IPS-15b (cell line): ENCODE measurements around the gene CHST10.
"Not testable (repeated sequence)": the region's sequence is repeated elsewhere in the genome, so short reads cannot be mapped to it uniquely, and the experiment has no call there.

Source experiments
- H3K27me3 ChIP-seq: one replicate; pipeline ENCODE4 v1.6.1; 2013; ENCODE audit warnings: low read length; ENCODE audit not compliant: control insufficient read depth, insufficient read depth
- H3K36me3 ChIP-seq: one replicate; pipeline ENCODE4 v1.6.1; 2013; ENCODE audit warnings: low read length; ENCODE audit not compliant: control insufficient read depth, insufficient read depth
- H3K4me1 ChIP-seq: one replicate; pipeline ENCODE4 v1.6.1; 2013; ENCODE audit warnings: mild to moderate bottlenecking, low read length; ENCODE audit not compliant: control insufficient read depth, insufficient read depth
- H3K4me3 ChIP-seq: one replicate; pipeline ENCODE4 v1.5.1; 2013; ENCODE audit warnings: low read depth, low read length
- H3K9ac ChIP-seq: one replicate; pipeline ENCODE4 v1.6.1; 2013; ENCODE audit warnings: low read depth, mild to moderate bottlenecking, low read length
- H3K9me3 ChIP-seq: one replicate; pipeline ENCODE4 v1.6.1; 2013; ENCODE audit warnings: mild to moderate bottlenecking, low read length; ENCODE audit not compliant: control insufficient read depth, insufficient read depth

Gene CHST10

GRCh38 chr2:100416935-100417710 is at the start of gene CHST10:
TSS of gene CHST10 (minus strand) at chr2:100417668. CDS start at chr2:100406675, 10,993 bp downstream.
- H3K9ac ChIP-seq, result peak within 1 kb of the TSS; percentile 79
- no peaks in the 10 kb centered on the region for H3K27me3 ChIP-seq
- no peaks in the 10 kb centered on the region for H3K9me3 ChIP-seq
- H3K4me1 ChIP-seq, result peaks cover 23% of the 10 kb centered on the region
- H3K4me3 ChIP-seq, result peak within 1 kb of the TSS; percentile 91
- no peaks in the 10 kb centered on the region for H3K36me3 ChIP-seq

GRCh38 chr2:100460904-100461530 is 43.5 kb upstream of the CHST10 start:
- no peaks in the 10 kb centered on the region for H3K36me3 ChIP-seq
- no peak overlapping the region for H3K4me3 ChIP-seq
- no peaks in the 10 kb centered on the region for H3K27me3 ChIP-seq
- no peaks in the 10 kb centered on the region for H3K9me3 ChIP-seq
- H3K9ac ChIP-seq, result no peak overlapping the region
- H3K4me1 ChIP-seq, result no peaks in the 10 kb centered on the region

- H3K36me3 ChIP-seq, H3K4me3 ChIP-seq, H3K27me3 ChIP-seq, H3K9me3 ChIP-seq, H3K9ac ChIP-seq, H3K4me1 ChIP-seq: not testable (repeated sequence)
These were observed 38.9 kb upstream of the CHST10 start for GRCh38 chr2:100456357-100456756.

GRCh38 chr2:100453853-100454252 is 36.4 kb upstream of the CHST10 start:
- Histone ChIP-seq H3K36me3 (no peaks in the 10 kb centered on the region), H3K9ac (no peak overlapping the region), H3K27me3 (no peaks in the 10 kb centered on the region), H3K4me3 (no peak overlapping the region), H3K4me1 (no peaks in the 10 kb centered on the region), H3K9me3 (peaks cover 3% of the 10 kb centered on the region)

GRCh38 chr2:100451734-100452133 is 34.3 kb upstream of the CHST10 start:
- no peaks in the 10 kb centered on the region for H3K27me3 ChIP-seq
- H3K4me1 ChIP-seq, result no peaks in the 10 kb centered on the region
- peaks cover 3% of the 10 kb centered on the region for H3K9me3 ChIP-seq
- H3K9ac ChIP-seq, result no peak overlapping the region
- no peak overlapping the region for H3K4me3 ChIP-seq
- H3K36me3 ChIP-seq, result no peaks in the 10 kb centered on the region

- no peak overlapping the region for H3K9ac ChIP-seq
- no peaks in the 10 kb centered on the region for H3K27me3 ChIP-seq
- no peaks in the 10 kb centered on the region for H3K4me1 ChIP-seq
- H3K4me3 ChIP-seq, result no peak overlapping the region
- no peaks in the 10 kb centered on the region for H3K36me3 ChIP-seq
- peaks cover 3% of the 10 kb centered on the region for H3K9me3 ChIP-seq
These were observed 33.6 kb upstream of the CHST10 start for GRCh38 chr2:100451092-100451491.

- Histone ChIP-seq H3K27me3 (no peaks in the 10 kb centered on the region), H3K9me3 (no peaks in the 10 kb centered on the region), H3K36me3 (no peaks in the 10 kb centered on the region), H3K4me3 (no peak overlapping the region), H3K9ac (no peak overlapping the region), H3K4me1 (no peaks in the 10 kb centered on the region)
These were observed 29.2 kb upstream of the CHST10 start for GRCh38 chr2:100446696-100447095.

GRCh38 chr2:100437751-100438150 is 20.3 kb upstream of the CHST10 start:
- H3K27me3 ChIP-seq, result no peaks in the 10 kb centered on the region
- H3K4me3 ChIP-seq, result no peak overlapping the region
- H3K4me1 ChIP-seq, result no peaks in the 10 kb centered on the region
- no peak overlapping the region for H3K9ac ChIP-seq
- no peaks in the 10 kb centered on the region for H3K36me3 ChIP-seq
- H3K9me3 ChIP-seq, result no peaks in the 10 kb centered on the region

- Histone ChIP-seq H3K4me3 (no peak overlapping the region), H3K27me3 (no peaks in the 10 kb centered on the region), H3K9me3 (no peaks in the 10 kb centered on the region), H3K9ac (no peak overlapping the region), H3K4me1 (no peaks in the 10 kb centered on the region), H3K36me3 (no peaks in the 10 kb centered on the region)
These were observed 12.3 kb upstream of the CHST10 start for GRCh38 chr2:100429726-100430125.

- no peak overlapping the region for H3K4me3 ChIP-seq
- no peaks in the 10 kb centered on the region for H3K4me1 ChIP-seq
- no peaks in the 10 kb centered on the region for H3K36me3 ChIP-seq
- H3K27me3 ChIP-seq, result no peaks in the 10 kb centered on the region
- H3K9ac ChIP-seq, result no peak overlapping the region
- no peaks in the 10 kb centered on the region for H3K9me3 ChIP-seq
These were observed 10.3 kb upstream of the CHST10 start for GRCh38 chr2:100427627-100428258.

- Histone ChIP-seq H3K4me1 (no peaks in the 10 kb centered on the region), H3K4me3 (no peak overlapping the region), H3K9ac (no peak overlapping the region), H3K27me3 (no peaks in the 10 kb centered on the region), H3K9me3 (no peaks in the 10 kb centered on the region), H3K36me3 (no peaks in the 10 kb centered on the region)
These were observed 9.6 kb upstream of the CHST10 start for GRCh38 chr2:100427111-100427510.

GRCh38 chr2:100426384-100426720 is 8.9 kb upstream of the CHST10 start:
- no peaks in the 10 kb centered on the region for H3K4me1 ChIP-seq
- H3K36me3 ChIP-seq, result no peaks in the 10 kb centered on the region
- no peaks in the 10 kb centered on the region for H3K27me3 ChIP-seq
- H3K4me3 ChIP-seq, result no peak overlapping the region
- no peak overlapping the region for H3K9ac ChIP-seq
- H3K9me3 ChIP-seq, result no peaks in the 10 kb centered on the region
